ENCODE results near the gene BRPF1. TPM values are rescaled to one million over a fixed set of nuclear protein-coding genes. Genes with fewer than 3 reads are reported as not detected.

BRPF1 gene
- polyA plus RNA-seq, 1 donor from 2014 or later = 14.9 TPM

DNA sequence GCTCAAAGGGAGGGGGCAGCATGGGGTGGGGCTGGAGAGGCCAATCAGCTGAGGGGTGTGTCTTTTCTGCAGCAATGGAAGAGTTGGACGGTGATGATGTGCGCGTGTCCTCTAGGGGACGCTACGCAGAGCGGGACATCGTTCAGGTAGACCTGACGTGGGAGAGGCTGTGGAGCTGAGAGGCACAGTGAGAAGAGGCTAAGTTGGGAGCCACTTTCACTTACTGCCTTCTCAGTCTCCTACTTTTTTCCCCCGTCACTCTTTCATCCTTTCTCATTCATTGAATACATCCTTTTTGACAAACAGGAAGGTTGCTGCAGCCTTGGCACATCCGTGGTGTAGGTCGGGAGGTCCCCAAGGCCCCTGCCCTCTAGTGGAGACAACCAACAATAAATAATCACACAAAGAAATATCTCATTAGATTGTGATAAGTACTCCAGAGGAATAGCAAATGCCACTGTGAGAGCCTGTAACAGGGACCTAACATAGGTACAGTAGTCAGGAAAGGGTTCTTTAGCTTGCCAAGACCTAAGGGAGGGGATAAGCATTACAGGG is 4.4 kb upstream of the BRPF1 start:
- no peaks in the 10 kb centered on the region for H3K9me2 ChIP-seq (ENCODE audit: insufficient read depth, low read length)
- H3K9me3 ChIP-seq (ENCODE audit: low read length) = no peaks in the 10 kb centered on the region
- H3K79me2 ChIP-seq (replicated peaks; ENCODE audit: insufficient read depth, low read length) = peaks cover 4% of the 10 kb centered on the region
- H3K4me2 ChIP-seq (ENCODE audit: low read length) = no peak overlapping the region
- TF ChIP-seq EZH2 (IDR thresholded peaks at IDR 0.05; ENCODE audit: borderline replicate concordance, insufficient read depth, low read length, poor library complexity, severe bottlenecking) = no peak
- no peak for TF ChIP-seq POLR2AphosphoS5 (IDR thresholded peaks at IDR 0.05)
- TF ChIP-seq, protein P1, sequence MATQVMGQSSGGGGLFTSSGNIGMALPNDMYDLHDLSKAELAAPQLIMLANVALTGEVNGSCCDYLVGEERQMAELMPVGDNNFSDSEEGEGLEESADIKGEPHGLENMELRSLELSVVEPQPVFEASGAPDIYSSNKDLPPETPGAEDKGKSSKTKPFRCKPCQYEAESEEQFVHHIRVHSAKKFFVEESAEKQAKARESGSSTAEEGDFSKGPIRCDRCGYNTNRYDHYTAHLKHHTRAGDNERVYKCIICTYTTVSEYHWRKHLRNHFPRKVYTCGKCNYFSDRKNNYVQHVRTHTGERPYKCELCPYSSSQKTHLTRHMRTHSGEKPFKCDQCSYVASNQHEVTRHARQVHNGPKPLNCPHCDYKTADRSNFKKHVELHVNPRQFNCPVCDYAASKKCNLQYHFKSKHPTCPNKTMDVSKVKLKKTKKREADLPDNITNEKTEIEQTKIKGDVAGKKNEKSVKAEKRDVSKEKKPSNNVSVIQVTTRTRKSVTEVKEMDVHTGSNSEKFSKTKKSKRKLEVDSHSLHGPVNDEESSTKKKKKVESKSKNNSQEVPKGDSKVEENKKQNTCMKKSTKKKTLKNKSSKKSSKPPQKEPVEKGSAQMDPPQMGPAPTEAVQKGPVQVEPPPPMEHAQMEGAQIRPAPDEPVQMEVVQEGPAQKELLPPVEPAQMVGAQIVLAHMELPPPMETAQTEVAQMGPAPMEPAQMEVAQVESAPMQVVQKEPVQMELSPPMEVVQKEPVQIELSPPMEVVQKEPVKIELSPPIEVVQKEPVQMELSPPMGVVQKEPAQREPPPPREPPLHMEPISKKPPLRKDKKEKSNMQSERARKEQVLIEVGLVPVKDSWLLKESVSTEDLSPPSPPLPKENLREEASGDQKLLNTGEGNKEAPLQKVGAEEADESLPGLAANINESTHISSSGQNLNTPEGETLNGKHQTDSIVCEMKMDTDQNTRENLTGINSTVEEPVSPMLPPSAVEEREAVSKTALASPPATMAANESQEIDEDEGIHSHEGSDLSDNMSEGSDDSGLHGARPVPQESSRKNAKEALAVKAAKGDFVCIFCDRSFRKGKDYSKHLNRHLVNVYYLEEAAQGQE (IDR thresholded peaks at IDR 0.05; ENCODE audit: borderline replicate concordance) = no peak
- TF ChIP-seq MXI1 (conservative IDR thresholded peaks at IDR 0.05; ENCODE audit: poor library complexity, severe bottlenecking) = no peak
- no peak for TF ChIP-seq EP300 (conservative IDR thresholded peaks at IDR 0.05; ENCODE audit: poor library complexity, severe bottlenecking)
- TF ChIP-seq RAD21 (conservative IDR thresholded peaks at IDR 0.05) = peak; percentile 24
- no peak for TF ChIP-seq TAF1 (IDR thresholded peaks at IDR 0.05; ENCODE audit: low read depth)
- TF ChIP-seq SMC3 (conservative IDR thresholded peaks at IDR 0.05; ENCODE audit: poor library complexity) = peak; percentile 42
- TF ChIP-seq, protein P2, sequence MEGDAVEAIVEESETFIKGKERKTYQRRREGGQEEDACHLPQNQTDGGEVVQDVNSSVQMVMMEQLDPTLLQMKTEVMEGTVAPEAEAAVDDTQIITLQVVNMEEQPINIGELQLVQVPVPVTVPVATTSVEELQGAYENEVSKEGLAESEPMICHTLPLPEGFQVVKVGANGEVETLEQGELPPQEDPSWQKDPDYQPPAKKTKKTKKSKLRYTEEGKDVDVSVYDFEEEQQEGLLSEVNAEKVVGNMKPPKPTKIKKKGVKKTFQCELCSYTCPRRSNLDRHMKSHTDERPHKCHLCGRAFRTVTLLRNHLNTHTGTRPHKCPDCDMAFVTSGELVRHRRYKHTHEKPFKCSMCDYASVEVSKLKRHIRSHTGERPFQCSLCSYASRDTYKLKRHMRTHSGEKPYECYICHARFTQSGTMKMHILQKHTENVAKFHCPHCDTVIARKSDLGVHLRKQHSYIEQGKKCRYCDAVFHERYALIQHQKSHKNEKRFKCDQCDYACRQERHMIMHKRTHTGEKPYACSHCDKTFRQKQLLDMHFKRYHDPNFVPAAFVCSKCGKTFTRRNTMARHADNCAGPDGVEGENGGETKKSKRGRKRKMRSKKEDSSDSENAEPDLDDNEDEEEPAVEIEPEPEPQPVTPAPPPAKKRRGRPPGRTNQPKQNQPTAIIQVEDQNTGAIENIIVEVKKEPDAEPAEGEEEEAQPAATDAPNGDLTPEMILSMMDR (IDR thresholded peaks at IDR 0.05; ENCODE audit: poor library complexity, severe bottlenecking) = peak; percentile 60
- H3K9ac ChIP-seq (ENCODE audit: low read length) = no peak overlapping the region
- no peaks in the 10 kb centered on the region for H3K36me3 ChIP-seq (ENCODE audit: insufficient read depth, low read length)
- H3F3A ChIP-seq (ENCODE audit: insufficient read depth, low read length, poor library complexity, severe bottlenecking) = no peaks in the 10 kb centered on the region
- no peaks in the 10 kb centered on the region for H3K27me3 ChIP-seq (ENCODE audit: insufficient read depth, low read depth, low read length)
- H3K4me3 ChIP-seq (ENCODE audit: low read length) = peak overlapping the region; percentile 3
- H2AFZ ChIP-seq (ENCODE audit: low read depth, low read length) = no peak overlapping the region
- H3K27ac ChIP-seq (ENCODE audit: low read length) = no peak overlapping the region
- no peaks in the 10 kb centered on the region for H4K20me1 ChIP-seq (ENCODE audit: insufficient read depth)

DNA sequence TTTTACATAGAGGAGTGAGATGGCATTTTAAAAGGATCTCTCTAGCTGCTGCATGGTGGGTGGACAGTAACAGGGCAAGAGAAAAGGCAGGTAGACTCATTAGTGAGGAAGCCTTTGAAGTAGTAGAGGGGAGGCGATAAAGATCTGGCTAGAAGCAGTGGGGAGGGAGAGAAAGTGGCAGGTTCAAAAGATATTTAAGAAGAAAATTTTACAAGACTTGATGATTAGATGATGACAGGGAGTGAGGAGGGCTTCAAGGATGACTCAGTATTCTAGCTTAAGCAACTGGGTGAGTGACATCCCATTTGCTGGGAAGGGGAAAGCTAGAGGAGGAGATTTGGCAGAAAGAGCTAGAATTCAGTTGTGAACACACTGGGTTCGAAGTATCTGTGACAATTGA is 3.8 kb upstream of the BRPF1 start:
- Histone ChIP-seq H3K9ac (ENCODE audit: low read length) (no peak overlapping the region), H3K27me3 (ENCODE audit: insufficient read depth, low read depth, low read length) (no peaks in the 10 kb centered on the region), H3K9me3 (ENCODE audit: low read length) (no peaks in the 10 kb centered on the region), H3K4me3 (ENCODE audit: low read length) (no peak overlapping the region), H3K27ac (ENCODE audit: low read length) (no peak overlapping the region), H3F3A (ENCODE audit: insufficient read depth, low read length, poor library complexity, severe bottlenecking) (no peaks in the 10 kb centered on the region), H3K4me2 (ENCODE audit: low read length) (no peak overlapping the region), H4K20me1 (ENCODE audit: insufficient read depth) (no peaks in the 10 kb centered on the region), H3K36me3 (ENCODE audit: insufficient read depth, low read length) (no peaks in the 10 kb centered on the region), H3K9me2 (ENCODE audit: insufficient read depth, low read length) (no peaks in the 10 kb centered on the region), H3K79me2 (replicated peaks; ENCODE audit: insufficient read depth, low read length) (peaks cover 10% of the 10 kb centered on the region), H2AFZ (ENCODE audit: low read depth, low read length) (no peak overlapping the region)
- TF ChIP-seq, protein P1 (IDR thresholded peaks at IDR 0.05; ENCODE audit: borderline replicate concordance) = no peak
- TF ChIP-seq POLR2AphosphoS5 (IDR thresholded peaks at IDR 0.05) (no peak), SMC3 (conservative IDR thresholded peaks at IDR 0.05; ENCODE audit: poor library complexity) (no peak)
- TF ChIP-seq, protein P2 (IDR thresholded peaks at IDR 0.05; ENCODE audit: poor library complexity, severe bottlenecking) = no peak
